ENCODE results near the gene ROR1.

The ROR1 gene

GRCh38 chr1:63913533-63913932 lies 139.7 kb downstream of the ROR1 start:
- no peak overlapping the region for H3K4me3 ChIP-seq (ENCODE audit: low read depth, low read length)
- no peak for TF ChIP-seq CTCF (conservative IDR thresholded peaks at IDR 0.05; ENCODE audit: low read depth, low read length)
- peak; percentile 66 for DNase-seq (ENCODE audit: low read depth)

- no peak for TF ChIP-seq CTCF (conservative IDR thresholded peaks at IDR 0.05; ENCODE audit: low read depth, low read length)
- DNase-seq (ENCODE audit: low read depth): peak; percentile 15
- no peak overlapping the region for H3K4me3 ChIP-seq (ENCODE audit: low read depth, low read length)
Observed at GRCh38 chr1:63914241-63914640, 140.4 kb downstream of the ROR1 start.

- H3K4me3 ChIP-seq (ENCODE audit: low read depth, low read length): no peak overlapping the region
- DNase-seq (ENCODE audit: low read depth): no peak
- TF ChIP-seq CTCF (conservative IDR thresholded peaks at IDR 0.05; ENCODE audit: low read depth, low read length): no peak
Observed at GRCh38 chr1:63914706-63915105, 140.9 kb downstream of the ROR1 start.

- peak; percentile 70 for DNase-seq (ENCODE audit: low read depth)
- TF ChIP-seq CTCF (conservative IDR thresholded peaks at IDR 0.05; ENCODE audit: low read depth, low read length): peak; percentile 66
- no peak overlapping the region for H3K4me3 ChIP-seq (ENCODE audit: low read depth, low read length)
Observed at GRCh38 chr1:63915121-63915520, 141.3 kb downstream of the ROR1 start.

- TF ChIP-seq CTCF (conservative IDR thresholded peaks at IDR 0.05; ENCODE audit: low read depth, low read length): no peak
- no peak for DNase-seq (ENCODE audit: low read depth)
Observed at GRCh38 chr1:63916485-63917360, 142.9 kb downstream of the ROR1 start.

GRCh38 chr1:63917571-63918417 lies 144.0 kb downstream of the ROR1 start:
- peak; percentile 30 for DNase-seq (ENCODE audit: low read depth)
- TF ChIP-seq CTCF (conservative IDR thresholded peaks at IDR 0.05; ENCODE audit: low read depth, low read length): peak; percentile 35
- H3K4me3 ChIP-seq (ENCODE audit: low read depth, low read length): no peak overlapping the region

More at GRCh38 chr1:63916485-63917360, 142.9 kb downstream of the ROR1 start:
- no peak overlapping the region for H3K4me3 ChIP-seq (ENCODE audit: low read depth, low read length)

Data from choroid plexus epithelial cell (primary cell).